HepG2 (cell line): Measurements from ENCODE around the gene ARHGEF3. TPM values are rescaled to one million over a fixed set of nuclear protein-coding genes. Genes with fewer than 3 reads are reported as not detected.

Source experiments
- CTCF ChIP-seq: sonication (generic); formaldehyde crosslinking; IDR thresholded peaks from 2 replicates; pipeline ENCODE4 v1.5.0; 2020; ENCODE audit warnings: mild to moderate bottlenecking, missing genetic modification reagents, moderate library complexity
- IRF1 ChIP-seq: sonication (generic); formaldehyde crosslinking; IDR thresholded peaks from 2 replicates; pipeline ENCODE4 v1.4.0; 2020; ENCODE audit warnings: low read depth, mild to moderate bottlenecking, missing genetic modification reagents
- JUND ChIP-seq: sonication (generic); formaldehyde crosslinking; IDR thresholded peaks from 2 replicates; pipeline ENCODE4 v1.8.0; 2022; ENCODE audit warnings: mild to moderate bottlenecking, missing genetic modification reagents
- MLLT10 ChIP-seq: sonication (generic); formaldehyde crosslinking; IDR thresholded peaks from 2 replicates; pipeline ENCODE4 v1.4.0; 2020; ENCODE audit warnings: missing genetic modification reagents
- POLR2A ChIP-seq, 2 experiments: IDR thresholded peaks; 2 replicates each; pipeline ENCODE4 v1.6.1; 2011; ENCODE audit warnings: low read depth in 2 of 2, low read length in 2 of 2, mild to moderate bottlenecking in 1 of 2, moderate library complexity in 1 of 2; ENCODE audit not compliant: insufficient read depth in 1 of 2
- RAD21 ChIP-seq: fragments of 450-650 bp; formaldehyde crosslinking; IDR thresholded peaks from 2 replicates; pipeline ENCODE4 v1.5.0; 2020; ENCODE audit warnings: mild to moderate bottlenecking
- RFX5 ChIP-seq: IDR thresholded peaks from 2 replicates; pipeline ENCODE4 v1.6.1; 2011; ENCODE audit warnings: low read depth, low read length, improper control_type of control experiment
- SKI ChIP-seq: fragments of 450-650 bp; IDR thresholded peaks from one replicate; pipeline ENCODE4 v1.6.1; 2018; ENCODE audit warnings: mild to moderate bottlenecking; ENCODE audit not compliant: partially characterized antibody
- SP1 ChIP-seq, 2 experiments: fragments of 450-650 bp in 1 of 2; sonication (generic) in 1 of 2; formaldehyde crosslinking in 1 of 2; IDR thresholded peaks; 2 replicates each; pipeline versions ENCODE4 v1.4.0 to v1.6.1; 2016 to 2020; ENCODE audit warnings: missing genetic modification reagents in 1 of 2
- SUZ12 ChIP-seq: fragments of 150-350 bp; IDR thresholded peaks from 2 replicates; pipeline ENCODE4 v1.6.1; 2014; ENCODE audit warnings: low read depth, low read length
- SYNCRIP ChIP-seq: fragments of 200-400 bp; formaldehyde crosslinking; IDR thresholded peaks from 2 replicates; pipeline ENCODE4 v1.6.1; 2018; ENCODE audit warnings: mild to moderate bottlenecking, low read depth, low read length; ENCODE audit not compliant: insufficient read depth
- ZNF274 ChIP-seq: sonication (generic); formaldehyde crosslinking; IDR thresholded peaks from 2 replicates; pipeline ENCODE4 v1.5.1; 2020; ENCODE audit warnings: mild to moderate bottlenecking, missing genetic modification reagents
- ZNF362 ChIP-seq: sonication (generic); formaldehyde crosslinking; IDR thresholded peaks from 2 replicates; pipeline ENCODE4 v1.4.0; 2020; ENCODE audit warnings: missing genetic modification reagents, mild to moderate bottlenecking, borderline replicate concordance
- ZNF383 ChIP-seq: sonication (generic); formaldehyde crosslinking; IDR thresholded peaks from 2 replicates; pipeline ENCODE4 v1.4.0; 2020; ENCODE audit warnings: missing genetic modification reagents, mild to moderate bottlenecking, borderline replicate concordance
- ZNF431 ChIP-seq: sonication (generic); formaldehyde crosslinking; IDR thresholded peaks from 2 replicates; pipeline ENCODE4 v1.9.0; 2022; ENCODE audit warnings: missing genetic modification reagents, low read depth, mild to moderate bottlenecking, borderline replicate concordance
- ZNF446 ChIP-seq: sonication (generic); formaldehyde crosslinking; IDR thresholded peaks from 2 replicates; pipeline ENCODE4 v1.5.0; 2020; ENCODE audit warnings: mild to moderate bottlenecking, missing genetic modification reagents
- ZNF570 ChIP-seq: sonication (generic); formaldehyde crosslinking; IDR thresholded peaks from 2 replicates; pipeline ENCODE4 v1.4.0; 2020; ENCODE audit warnings: mild to moderate bottlenecking, missing genetic modification reagents, borderline replicate concordance
- ZNF691 ChIP-seq: sonication (generic); formaldehyde crosslinking; IDR thresholded peaks from 2 replicates; pipeline ENCODE4 v1.4.0; 2020; ENCODE audit warnings: missing genetic modification reagents, low read depth, mild to moderate bottlenecking, borderline replicate concordance
- ZNF710 ChIP-seq: sonication (generic); formaldehyde crosslinking; IDR thresholded peaks from 2 replicates; pipeline ENCODE4 v1.5.0; 2020; ENCODE audit warnings: mild to moderate bottlenecking, missing genetic modification reagents, borderline replicate concordance
- ZNF792 ChIP-seq: IDR thresholded peaks from 2 replicates; pipeline ENCODE4 v1.6.1; 2016
- polyA plus RNA-seq, 8 experiments: library from polyadenylated mRNA; depleted of rRNA in 3 of 8; stranded (reverse) in 7 of 8; unstranded in 1 of 8; fragments of >200 nt; fragmentation: Illumina TruSeq in 4 of 8; extraction: Trizol in 4 of 8; gene quantifications; 2 replicates each; pipeline versions ENCODE4 v1.2.1 to v1.2.3, GENCODE V29; 2011 to 2016; ENCODE audit warnings: low read depth in 4 of 8, missing spikeins in 1 of 8, mixed read lengths in 1 of 8; ENCODE audit not compliant: insufficient read depth in 1 of 8
- total RNA-seq, 5 experiments: library from RNA; depleted of rRNA; stranded (reverse); fragments of >200 nt; fragmentation: Illumina TruSeq; extraction: Trizol; gene quantifications; 2 replicates each; pipeline ENCODE4 v1.2.3, GENCODE V29; 2016; ENCODE audit warnings: low read depth in 1 of 5
- TF ChIP-seq, protein P1 (sequence below): sonication (generic); formaldehyde crosslinking; IDR thresholded peaks from 2 replicates; pipeline ENCODE4 v1.4.0; 2020; ENCODE audit warnings: mild to moderate bottlenecking, missing genetic modification reagents

Gene ARHGEF3
- total and polyA plus RNA-seq, 2 of the 13 experiments (the other 11 are each of a cell fraction or from before 2014, with no cell fraction given): 14.8 to 23.1 TPM

DNA sequence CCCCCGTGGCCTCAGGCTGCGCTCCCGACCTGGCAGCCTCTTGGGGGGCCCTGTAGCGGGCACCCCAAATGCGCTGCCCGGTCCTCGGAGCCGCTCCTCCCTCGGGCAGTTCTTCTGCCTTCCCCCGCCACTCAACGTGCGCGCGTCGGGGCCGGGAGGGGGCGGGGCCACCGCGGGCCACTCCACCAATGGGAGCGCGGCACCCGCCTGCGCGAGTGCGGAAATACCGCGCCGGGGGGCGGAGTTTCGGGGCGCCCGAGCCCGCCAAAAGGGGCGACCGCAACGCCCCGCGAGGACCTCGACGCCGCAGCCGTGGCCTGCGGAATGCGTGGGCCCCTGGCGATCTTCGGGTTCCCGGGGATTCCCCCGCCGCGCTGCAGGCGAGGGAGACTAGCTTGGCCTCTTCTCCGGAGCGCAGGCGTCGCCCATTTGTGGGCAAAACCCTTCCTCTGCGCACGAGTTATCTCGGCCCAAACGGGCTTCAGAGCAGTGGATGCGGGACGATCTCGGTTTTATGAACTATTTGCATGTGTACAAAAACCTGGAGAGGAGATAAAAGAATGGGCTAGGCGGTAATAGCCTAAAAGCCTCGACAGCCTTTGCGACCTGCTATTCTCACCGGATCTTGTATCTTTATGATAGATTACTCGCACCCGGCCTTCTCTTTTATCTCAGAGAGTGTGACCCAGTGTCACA is 118.5 kb downstream of the ARHGEF3 start, which contains the start of gene TASOR (continued):
- TF ChIP-seq ZNF274 (CRISPR knock-in tag) (peak; percentile 81; the same call in 1 of the 2 replicates), ZNF446 (CRISPR knock-in tag) (peak; percentile 57; the same call in 1 of the 2 replicates), SYNCRIP (no peak), RFX5 (no peak), SKI (no peak), ZNF362 (no peak; the same call in 1 of the 2 replicates), RAD21 (CRISPR knock-in tag) (no peak), JUND (CRISPR knock-in tag) (no peak; the same call in 1 of the 2 replicates), IRF1 (CRISPR knock-in tag) (0 out of 2 replicates have a peak, but pooled peaks have one; percentile 34), ZNF710 (peak; percentile 36; the same call in 1 of the 2 replicates), MLLT10 (CRISPR knock-in tag) (no peak), POLR2A (IDR thresholded peaks at IDR 0.05; ENCODE audit: insufficient read depth in 1 of 2, low read depth in 2 of 2, low read length in 2 of 2) (peak in 1 of 2 experiments; percentile 73; a peak in 2 of 4 replicates), ZNF792 (CRISPR knock-in tag) (peak; percentile 52; the same call in 1 of the 2 replicates), ZNF383 (no peak), ZNF691 (no peak; the same call in 1 of the 2 replicates), ZNF570 (CRISPR knock-in tag) (peak; percentile 89; the same call in 1 of the 2 replicates), SUZ12 (no peak), ZNF431 (CRISPR knock-in tag) (peak; percentile 90), SP1 (IDR thresholded peaks at IDR 0.05) (no peak), SP1 (CRISPR knock-in tag; IDR thresholded peaks at IDR 0.05) (peak; percentile 94), CTCF (CRISPR knock-in tag) (no peak)
- TF ChIP-seq, protein P1, sequence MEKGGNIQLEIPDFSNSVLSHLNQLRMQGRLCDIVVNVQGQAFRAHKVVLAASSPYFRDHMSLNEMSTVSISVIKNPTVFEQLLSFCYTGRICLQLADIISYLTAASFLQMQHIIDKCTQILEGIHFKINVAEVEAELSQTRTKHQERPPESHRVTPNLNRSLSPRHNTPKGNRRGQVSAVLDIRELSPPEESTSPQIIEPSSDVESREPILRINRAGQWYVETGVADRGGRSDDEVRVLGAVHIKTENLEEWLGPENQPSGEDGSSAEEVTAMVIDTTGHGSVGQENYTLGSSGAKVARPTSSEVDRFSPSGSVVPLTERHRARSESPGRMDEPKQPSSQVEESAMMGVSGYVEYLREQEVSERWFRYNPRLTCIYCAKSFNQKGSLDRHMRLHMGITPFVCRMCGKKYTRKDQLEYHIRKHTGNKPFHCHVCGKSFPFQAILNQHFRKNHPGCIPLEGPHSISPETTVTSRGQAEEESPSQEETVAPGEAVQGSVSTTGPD: no peak
